NT2/D1 (cell line): Measurements from ENCODE around the gene CD300LG.

ENCODE experiments used
- DNase-seq: peaks from one replicate; pipeline ENCODE4 v3.0.0-alpha.2; 2011; ENCODE audit warnings: low read depth, low spot score
- H3K27me3 ChIP-seq: 2 replicates; pipeline ENCODE4 v1.6.0; 2011; ENCODE audit warnings: mild to moderate bottlenecking; ENCODE audit not compliant: insufficient read length, insufficient read depth
- H3K36me3 ChIP-seq: 2 replicates; pipeline ENCODE4 v1.6.1; 2011; ENCODE audit warnings: mild to moderate bottlenecking, low read length, mixed read lengths; ENCODE audit not compliant: insufficient read depth, insufficient read length
- H3K4me1 ChIP-seq: 2 replicates; pipeline ENCODE4 v1.5.1; 2011; ENCODE audit not compliant: insufficient read depth, insufficient read length
- H3K4me3 ChIP-seq: 2 replicates; pipeline ENCODE4 v1.5.1; 2011; ENCODE audit warnings: low read depth; ENCODE audit not compliant: insufficient read length
- H3K9ac ChIP-seq: 2 replicates; pipeline ENCODE4 v1.6.0; 2011; ENCODE audit warnings: low read depth; ENCODE audit not compliant: insufficient read length
- H3K9me3 ChIP-seq: 2 replicates; pipeline ENCODE4 v1.5.1; 2011; ENCODE audit warnings: mild to moderate bottlenecking, low read length; ENCODE audit not compliant: insufficient read depth
- SUZ12 ChIP-seq: IDR thresholded peaks from 2 replicates; pipeline ENCODE4 v1.6.1; 2011; ENCODE audit not compliant: insufficient read length, insufficient read depth; ENCODE audit errors: extremely low read depth
- YY1 ChIP-seq: IDR thresholded peaks from 2 replicates; pipeline ENCODE4 v1.6.1; 2011; ENCODE audit not compliant: insufficient read length, insufficient read depth
- ZNF274 ChIP-seq: IDR thresholded peaks from 2 replicates; pipeline ENCODE4 v1.6.1; 2011; ENCODE audit warnings: mild to moderate bottlenecking, low read depth, low read length

CD300LG gene

DNA sequence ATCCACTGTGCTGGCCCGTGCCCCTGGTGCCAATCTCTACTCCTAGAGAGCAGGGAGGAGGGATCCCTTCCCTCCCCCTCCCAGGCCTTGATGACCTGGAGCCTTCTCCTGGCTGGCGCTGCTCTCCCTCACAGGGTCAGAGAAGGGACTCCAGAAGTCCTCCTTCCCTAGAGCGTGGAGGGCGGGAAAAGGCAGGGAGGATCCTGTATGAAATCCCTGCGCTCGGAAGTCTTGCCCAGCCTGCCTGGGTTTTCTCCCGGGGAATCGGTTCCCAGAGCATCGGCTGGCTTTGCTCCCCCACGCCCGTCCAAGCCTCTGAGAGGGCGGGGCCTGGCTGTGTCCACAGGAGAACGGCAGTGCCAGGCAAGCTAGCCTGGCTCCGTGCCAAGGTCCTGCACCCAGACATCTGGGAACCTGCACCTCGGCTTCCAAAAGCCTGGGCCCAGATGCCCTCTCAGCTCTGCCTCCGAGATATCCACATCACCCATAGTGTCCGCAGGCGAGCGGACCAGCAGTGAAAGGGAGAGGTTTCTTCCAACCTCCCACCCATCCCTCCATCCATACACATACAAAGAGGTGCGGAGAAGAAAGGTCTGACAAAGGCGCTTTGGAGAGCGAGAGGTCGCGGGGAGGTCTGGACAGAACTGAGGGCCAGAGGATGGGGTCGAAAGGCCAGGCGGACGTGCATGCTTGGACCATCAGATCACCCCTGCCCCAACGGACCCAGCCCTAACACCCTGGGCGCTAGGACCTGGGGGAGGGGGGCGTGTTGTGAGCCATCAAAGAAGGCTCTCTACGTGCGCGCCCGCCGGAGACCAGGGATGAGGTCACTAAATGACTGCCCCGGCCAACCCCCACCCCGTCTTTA is 59.2 kb downstream of the CD300LG start:
- peak overlapping the region; percentile 44 for H3K9ac ChIP-seq
- no peaks in the 10 kb centered on the region for H3K9me3 ChIP-seq
- H3K4me3 ChIP-seq: peak overlapping the region; percentile 70
- peak; percentile 48 for DNase-seq
- TF ChIP-seq ZNF274 (no peak), SUZ12 (no peak), YY1 (no peak)
- H3K27me3 ChIP-seq: peaks cover 29% of the 10 kb centered on the region
- peaks cover 15% of the 10 kb centered on the region for H3K4me1 ChIP-seq
- H3K36me3 ChIP-seq: no peaks in the 10 kb centered on the region

GRCh38 chr17:43906951-43907424 is 60.0 kb downstream of the CD300LG start:
- Histone ChIP-seq H3K4me1 (peaks cover 10% of the 10 kb centered on the region), H3K27me3 (peaks cover 23% of the 10 kb centered on the region), H3K9me3 (no peaks in the 10 kb centered on the region), H3K36me3 (no peaks in the 10 kb centered on the region), H3K4me3 (peak overlapping the region; percentile 70), H3K9ac (peak overlapping the region; percentile 75)
- no peak for TF ChIP-seq ZNF274
- no peak for TF ChIP-seq YY1
- DNase-seq: no peak

- peak; percentile 67 for DNase-seq
- Histone ChIP-seq H3K4me1 (peaks cover 10% of the 10 kb centered on the region), H3K36me3 (no peaks in the 10 kb centered on the region), H3K27me3 (peaks cover 23% of the 10 kb centered on the region), H3K4me3 (peak within 1 kb of the TSS; percentile 70), H3K9me3 (no peaks in the 10 kb centered on the region), H3K9ac (peak within 1 kb of the TSS; percentile 75)
- no peak for TF ChIP-seq SUZ12
- TF ChIP-seq ZNF274: no peak
- TF ChIP-seq YY1: no peak
These were observed 60.5 kb downstream of the CD300LG start, which contains the start of gene MPP2 for GRCh38 chr17:43907425-43907981. TSS of gene MPP2 (minus strand) at chr17:43907536. CDS start at chr17:43904460, 3,076 bp downstream.

GRCh38 chr17:43907998-43908721 is 61.2 kb downstream of the CD300LG start:
- peak; percentile 51 for DNase-seq
- Histone ChIP-seq H3K4me1 (peaks cover 10% of the 10 kb centered on the region), H3K9ac (peak overlapping the region; percentile 53), H3K4me3 (peak overlapping the region; percentile 70), H3K27me3 (peaks cover 23% of the 10 kb centered on the region), H3K36me3 (no peaks in the 10 kb centered on the region), H3K9me3 (no peaks in the 10 kb centered on the region)
- TF ChIP-seq SUZ12 (no peak), ZNF274 (no peak), YY1 (no peak)

DNA sequence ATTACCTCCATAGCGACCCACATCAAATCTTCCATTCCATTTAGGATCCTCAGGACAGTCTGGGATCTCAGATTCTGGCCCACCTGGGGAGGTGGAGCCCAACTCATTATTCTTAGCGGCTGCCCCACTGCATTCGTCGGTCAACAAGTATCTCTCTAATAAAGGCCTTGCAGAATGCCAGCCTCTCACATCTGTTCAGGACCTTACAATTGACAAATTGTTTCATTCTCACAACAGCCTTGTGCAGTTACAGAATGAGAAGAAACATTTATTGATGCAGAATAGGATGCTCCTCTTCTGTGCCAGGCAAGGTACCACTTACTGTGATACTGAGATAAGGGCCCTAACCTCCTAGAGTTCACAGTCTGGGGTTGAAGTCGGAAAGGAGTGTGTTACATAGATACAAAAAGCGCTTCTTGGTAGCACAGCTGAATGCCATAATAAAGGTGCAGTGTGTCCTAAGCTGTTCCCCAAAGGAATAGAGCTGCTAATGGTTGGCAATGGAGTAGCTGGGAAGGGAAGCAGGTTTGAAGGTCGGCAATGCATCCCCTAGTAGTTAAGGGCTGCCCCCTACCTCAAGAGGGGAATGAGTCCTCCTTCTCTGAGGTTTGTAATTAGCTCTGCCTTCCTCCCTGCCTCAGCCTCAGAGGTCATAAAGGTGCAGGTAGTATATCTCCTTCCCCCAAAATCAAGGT is 62.7 kb downstream of the CD300LG start:
- Histone ChIP-seq H3K27me3 (peaks cover 18% of the 10 kb centered on the region), H3K36me3 (no peaks in the 10 kb centered on the region), H3K4me3 (no peak overlapping the region), H3K9me3 (no peaks in the 10 kb centered on the region), H3K9ac (no peak overlapping the region), H3K4me1 (peaks cover 10% of the 10 kb centered on the region)
- DNase-seq: no peak
- TF ChIP-seq ZNF274 (no peak), SUZ12 (no peak), YY1 (no peak)

GRCh38 chr17:43911904-43912303 is 64.9 kb downstream of the CD300LG start:
- Histone ChIP-seq H3K27me3 (peaks cover 18% of the 10 kb centered on the region), H3K4me3 (no peak overlapping the region), H3K36me3 (no peaks in the 10 kb centered on the region), H3K4me1 (peaks cover 13% of the 10 kb centered on the region), H3K9ac (no peak overlapping the region), H3K9me3 (peaks cover 16% of the 10 kb centered on the region; the same call in 1 of the 2 replicates)
- DNase-seq: no peak
- TF ChIP-seq ZNF274: no peak
- TF ChIP-seq SUZ12: no peak
- TF ChIP-seq YY1: no peak
